NCI-H2227 treated with DMSO at 0.1 percent for 48 hours (cell line): ENCODE data around the gene DPF3.

Experiments used
- DNase-seq: peaks from one replicate; lab custom pipeline; 2025; lab: John Stamatoyannopoulos, UW

DPF3 gene

DNA sequence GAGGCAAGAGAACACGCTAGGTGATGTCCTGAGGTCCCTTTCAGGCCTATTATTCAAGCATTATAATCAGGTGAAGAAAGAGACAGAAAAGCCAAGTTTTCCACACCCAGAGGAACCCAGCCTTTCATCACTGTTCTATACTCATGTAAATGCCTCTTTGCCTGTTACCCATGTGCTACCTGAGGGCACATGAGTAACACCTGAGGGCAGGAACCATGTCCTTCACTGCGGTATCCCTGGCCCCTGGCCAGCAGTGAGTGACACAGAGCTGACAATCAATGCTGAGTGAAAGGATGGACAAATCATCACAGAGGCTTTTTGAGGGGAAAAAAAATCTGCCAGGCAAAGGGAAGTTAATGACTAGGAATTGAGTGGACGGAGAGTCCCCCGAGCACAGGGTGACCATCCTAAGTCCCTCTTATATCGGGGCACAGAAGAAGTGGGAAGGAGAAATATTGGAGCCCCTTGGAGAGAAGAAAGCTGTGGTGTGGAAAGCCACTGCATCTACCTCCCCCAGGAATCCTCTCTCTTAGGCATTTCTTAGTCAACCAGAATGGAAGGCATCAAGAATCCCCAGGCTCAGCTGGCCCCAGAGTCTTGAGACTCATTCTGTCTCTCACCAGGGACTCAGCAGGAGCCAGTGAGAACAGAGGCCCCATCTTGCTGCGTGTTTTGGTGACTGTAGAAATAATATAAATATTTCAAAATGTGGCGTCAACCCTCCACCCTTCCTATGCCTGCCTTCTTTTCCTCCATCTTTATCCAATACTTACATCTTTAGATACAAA is 212.9 kb downstream of the DPF3 start:
- DNase-seq = no peak

DNA sequence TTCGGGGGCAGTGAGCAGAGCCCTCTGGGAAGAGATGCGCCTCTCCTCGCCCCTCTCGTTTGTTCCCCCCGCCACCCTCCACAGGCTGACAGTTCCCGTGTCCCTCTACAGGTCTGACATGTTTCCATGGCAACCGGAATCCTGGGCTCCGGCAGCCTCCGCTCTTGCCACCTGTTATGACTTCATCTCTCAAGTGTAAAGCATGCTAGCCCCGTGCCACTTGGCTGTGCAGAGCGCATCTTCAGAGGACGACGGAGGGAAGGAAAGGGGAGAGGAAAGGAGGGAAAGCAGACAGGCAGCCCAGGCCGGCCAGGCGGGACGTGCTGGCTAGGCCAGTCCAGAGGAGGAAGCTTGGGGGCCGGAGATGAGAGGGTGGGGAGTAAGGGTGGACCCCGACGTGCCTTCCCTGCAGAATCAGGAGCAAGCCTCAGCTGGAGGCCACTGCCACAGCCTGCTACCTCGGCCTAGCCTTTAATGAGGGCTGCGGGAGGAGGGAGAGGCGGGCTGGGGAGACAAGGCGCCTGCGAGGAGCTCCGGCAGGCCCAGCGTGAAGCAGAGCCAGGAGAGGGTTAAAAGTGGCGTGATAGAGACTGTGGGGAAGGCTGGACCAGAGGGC is 214.3 kb downstream of the DPF3 start:
- DNase-seq = no peak

DNA sequence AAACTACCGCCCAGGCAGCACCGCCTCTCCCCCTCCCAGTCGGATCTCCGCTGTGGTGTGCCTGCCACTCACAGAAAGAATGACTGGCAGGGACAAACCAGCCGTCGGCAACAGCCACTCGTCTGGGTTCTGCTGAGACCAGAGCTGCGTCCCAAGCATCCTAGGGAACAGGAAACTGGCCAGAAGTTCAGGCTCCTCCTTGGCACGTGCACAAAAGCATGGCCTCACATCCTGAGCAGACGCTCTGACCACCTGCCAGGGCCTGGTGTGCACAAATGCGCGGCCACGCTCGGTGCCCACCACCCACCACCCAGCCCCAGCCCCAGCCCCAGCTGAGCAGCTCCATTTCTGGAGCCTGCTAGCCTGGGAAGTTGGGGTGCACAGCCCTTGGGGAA is 214.8 kb downstream of the DPF3 start:
- no peak for DNase-seq

DNA sequence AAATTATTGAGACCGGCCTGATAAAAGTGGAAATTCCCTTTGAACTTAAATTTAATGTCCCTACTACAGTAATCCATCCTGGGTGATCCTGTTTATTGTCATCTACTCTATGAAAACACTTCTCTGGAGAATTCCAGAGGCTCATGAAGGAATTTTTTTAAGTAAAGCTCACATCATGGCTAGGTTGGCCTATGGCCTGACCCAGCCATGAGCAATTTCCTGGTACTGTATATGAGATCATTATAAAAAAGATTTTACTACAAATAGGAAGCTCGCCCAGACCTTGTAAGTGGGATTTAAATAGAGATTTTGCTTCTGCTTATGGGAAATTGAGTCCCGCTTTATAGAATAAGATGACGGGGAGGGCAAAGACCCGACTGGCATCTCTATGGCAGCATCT is 215.5 kb downstream of the DPF3 start:
- no peak for DNase-seq

DNA sequence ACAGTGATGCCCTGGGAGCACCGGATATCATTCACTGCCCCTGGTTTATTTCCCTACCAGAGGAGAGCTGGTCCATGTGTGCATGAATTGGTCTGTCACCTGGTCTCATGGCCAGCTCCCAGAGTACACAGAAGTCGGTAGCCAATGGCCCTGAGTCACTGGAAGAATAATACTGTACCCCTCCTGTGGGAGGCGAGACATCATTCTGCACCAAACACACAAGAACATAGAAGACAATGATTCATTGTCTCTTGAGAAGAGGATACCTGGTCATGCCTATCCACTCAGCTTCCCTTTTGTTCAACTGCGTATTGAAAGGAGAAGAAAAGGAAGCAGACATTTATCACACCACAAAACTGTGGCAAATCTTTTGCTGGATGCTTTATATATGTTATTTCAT is 216.2 kb downstream of the DPF3 start:
- DNase-seq = no peak

DNA sequence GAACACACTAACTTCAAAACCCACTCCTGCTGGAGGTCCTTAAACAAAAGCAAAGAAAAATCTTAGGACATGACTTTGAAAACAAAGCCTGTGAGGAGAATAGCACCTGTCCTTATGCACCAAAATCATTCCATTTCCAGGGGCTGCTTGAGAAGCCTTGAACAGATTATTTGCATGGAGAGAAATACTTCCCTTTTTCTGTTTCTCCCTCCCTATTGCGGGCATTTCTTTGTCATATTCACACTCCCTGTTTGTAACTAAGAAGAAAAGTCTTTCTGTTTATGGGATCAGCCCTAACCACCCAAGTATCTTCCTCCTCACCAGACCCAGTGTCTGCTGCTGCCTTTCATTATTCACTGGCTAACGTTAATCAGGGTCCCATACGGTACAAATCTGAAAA is 218.8 kb downstream of the DPF3 start:
- no peak for DNase-seq

DNA sequence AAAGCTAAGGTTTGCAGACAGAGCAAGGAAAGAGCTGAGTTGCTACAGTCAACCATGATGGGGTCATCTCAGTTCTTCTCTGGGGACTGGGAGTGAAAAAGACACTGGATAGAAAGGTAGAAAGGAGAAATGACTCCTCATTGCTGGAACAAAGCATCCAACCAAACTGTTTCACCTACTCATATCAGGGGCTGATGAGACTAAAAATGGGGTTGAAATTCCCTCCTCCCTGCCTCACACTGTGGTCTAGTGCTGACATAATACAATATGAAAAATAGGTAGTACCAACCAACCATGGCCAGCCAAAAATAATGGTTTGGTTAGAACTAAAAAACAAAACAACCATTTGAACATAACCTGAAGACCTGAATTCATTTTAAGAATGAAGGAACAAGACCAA is 220.7 kb downstream of the DPF3 start:
- no peak for DNase-seq

DNA sequence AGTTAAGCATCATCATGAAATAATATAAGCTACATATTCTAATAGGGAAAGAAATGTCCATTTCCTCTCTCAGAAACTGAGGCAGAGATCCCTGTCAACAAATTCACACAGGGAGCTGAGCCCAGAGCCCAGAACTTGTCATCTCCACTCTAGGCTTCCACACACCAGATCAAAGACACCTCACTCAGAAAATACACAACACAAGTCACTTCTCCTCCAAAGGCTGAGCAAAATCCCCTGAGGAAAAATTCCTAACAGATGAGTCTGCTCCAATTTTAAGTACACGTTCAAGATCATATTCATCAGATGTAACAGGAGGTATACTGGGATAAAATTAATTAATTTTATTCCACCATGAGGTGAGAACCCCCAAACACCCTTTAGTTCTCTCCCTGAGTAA is 227.3 kb downstream of the DPF3 start:
- DNase-seq = no peak

DNA sequence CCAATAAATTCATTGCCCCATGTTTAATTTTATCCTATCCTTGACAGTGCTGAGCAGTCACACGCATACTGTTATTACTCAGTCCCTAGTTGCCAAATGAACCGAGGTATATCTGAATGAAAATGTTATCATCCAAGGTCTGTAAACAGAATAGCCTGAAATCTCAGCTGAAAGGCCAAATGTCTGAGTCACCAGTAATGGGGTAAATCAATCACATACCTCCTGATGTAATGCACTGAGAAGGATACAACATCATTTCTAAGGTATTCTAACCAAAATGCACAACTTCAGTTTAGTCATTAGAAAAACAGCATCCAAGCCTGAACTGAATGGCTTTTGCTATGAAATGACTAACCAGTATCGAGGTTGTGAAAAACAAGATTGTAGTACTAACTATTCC is 228.6 kb downstream of the DPF3 start:
- no peak for DNase-seq

DNA sequence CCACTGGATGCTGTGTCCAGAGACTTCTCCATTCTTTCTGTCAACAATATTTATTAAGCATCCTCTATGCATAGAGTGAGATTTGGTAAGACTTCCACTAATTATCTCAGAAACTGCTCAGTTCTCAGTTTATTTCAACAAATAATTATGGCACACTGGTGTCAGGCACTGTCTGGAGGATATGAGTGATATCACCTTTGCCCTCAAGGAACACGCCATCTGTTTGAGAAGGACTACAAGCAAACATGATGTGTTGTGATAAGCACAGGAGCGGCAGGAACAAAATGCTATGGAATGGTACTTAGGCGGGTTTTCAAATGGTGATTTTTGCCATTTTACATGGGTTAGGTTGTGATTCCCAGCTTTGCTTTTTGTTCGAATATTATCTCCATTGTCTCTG is 229.2 kb downstream of the DPF3 start:
- DNase-seq = no peak

DNA sequence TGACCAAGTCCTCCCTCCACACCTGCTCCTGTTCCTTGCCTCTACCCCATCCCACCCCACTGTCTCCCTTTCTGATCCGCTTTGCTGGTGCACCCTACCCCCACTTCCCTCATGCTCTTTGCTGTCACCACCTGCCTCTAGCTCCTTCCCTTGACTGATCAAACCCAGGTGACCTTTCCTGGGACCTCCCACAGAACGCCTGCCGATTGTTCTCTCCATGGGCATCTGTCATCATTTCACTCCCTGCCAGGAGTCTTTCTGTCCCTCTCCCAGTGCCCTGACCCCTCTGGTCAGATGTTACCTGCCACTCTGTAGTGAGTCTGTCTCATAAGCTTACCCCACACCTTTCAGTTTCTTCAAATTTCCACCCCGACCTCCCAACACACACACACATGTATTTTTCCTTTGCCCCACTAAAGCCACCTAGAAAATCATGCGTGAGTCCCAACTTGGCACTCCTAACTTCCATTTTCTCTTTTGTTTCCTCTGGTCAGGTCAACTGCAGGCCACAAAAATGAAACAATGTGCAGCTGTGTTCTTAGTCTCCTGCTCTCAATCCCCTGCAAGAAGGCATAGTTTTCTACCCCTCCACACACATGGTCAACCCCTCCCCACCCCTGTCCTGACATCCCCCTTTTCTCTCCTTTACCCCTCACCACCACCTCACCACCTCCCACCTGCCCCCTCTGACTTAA is 229.8 kb downstream of the DPF3 start:
- DNase-seq = no peak

DNA sequence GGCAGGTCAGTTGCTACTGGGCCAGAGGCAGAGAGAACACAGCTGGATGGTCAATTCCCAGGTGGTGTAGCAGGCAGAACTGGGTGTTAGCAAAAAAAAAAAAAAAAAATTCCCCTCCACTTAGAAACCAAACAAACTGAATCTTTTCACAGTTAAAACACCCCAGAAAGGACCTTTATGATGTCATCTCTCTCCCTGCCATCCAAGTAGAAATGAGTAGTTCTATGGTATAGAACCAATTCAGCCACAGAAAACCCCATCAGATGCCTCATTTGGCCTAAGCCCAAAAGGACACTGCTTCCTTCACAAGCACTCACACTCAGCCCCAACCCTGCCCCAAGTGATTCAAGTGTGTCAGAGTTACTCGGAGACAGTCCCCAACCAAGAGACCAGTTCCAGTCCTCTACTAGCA is 230.8 kb downstream of the DPF3 start:
- no peak for DNase-seq

DNA sequence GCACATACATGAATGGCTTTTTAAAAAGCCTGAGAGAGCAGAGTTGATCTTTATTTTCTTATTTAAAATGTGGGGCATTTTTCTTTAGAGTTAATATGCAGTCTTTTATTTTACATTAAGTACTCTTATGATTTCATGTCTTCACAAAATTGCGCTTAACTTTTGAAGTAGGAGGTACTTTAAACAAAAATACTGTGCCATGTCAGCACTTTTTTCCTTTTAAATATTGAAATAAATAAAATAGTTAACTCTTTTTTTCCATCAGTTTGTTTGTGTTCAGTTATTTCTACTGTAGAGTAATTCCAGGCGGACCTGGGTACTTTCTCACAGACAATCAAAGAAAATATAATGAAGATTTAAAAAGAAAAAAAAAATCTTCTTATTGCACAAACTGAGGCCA is 231.7 kb downstream of the DPF3 start:
- DNase-seq = no peak

DNA sequence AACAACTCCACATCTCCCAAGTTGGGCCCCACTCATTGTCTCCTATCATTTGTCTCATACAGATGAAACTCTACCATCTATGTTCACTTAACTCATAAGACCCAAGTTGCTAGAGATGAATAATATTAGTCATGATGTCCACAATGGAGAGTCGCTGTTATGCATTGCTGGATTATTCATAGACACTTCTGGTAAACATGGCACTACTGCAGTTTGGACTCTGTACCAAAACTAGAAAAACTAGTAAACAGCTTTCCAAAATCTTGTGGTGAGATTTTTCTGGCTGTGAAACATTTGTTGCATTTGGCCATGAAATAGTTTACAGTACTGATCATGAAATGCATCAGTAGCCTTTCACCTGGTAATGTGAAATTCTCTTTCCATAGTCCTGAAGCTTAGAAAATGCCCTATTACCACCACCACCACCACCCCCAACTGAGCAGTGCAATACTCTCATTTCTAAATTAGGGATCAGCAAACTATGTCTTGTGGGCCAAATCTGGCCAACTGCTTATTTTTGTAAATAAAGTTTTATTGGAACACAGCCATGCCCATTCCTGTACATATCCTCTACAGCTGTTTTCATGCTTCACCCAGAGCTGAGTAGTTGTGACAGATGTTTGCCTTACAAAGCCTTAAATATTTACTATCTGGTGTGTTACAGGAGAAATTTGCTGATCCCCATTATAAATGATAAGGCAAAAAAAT is 236.5 kb downstream of the DPF3 start:
- no peak for DNase-seq

DNA sequence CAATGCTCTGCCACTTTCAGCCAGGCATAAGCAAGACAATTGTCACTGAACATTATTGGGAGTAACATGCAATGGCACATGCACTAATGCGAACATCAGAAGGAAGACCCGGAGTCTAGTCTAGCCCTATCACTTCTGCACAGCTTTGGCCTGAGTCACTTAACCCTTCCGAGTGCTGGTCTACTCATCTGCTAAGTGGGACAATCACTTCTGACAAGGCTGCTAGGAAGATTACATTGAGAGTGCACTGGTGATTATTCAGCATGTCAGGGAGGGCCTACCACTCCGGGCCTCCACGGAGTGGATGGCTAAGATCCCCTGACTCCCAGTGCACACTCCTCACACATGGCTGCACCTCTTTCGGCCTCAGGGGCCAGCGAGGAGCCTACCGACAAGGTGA is 240.9 kb downstream of the DPF3 start:
- DNase-seq = no peak

DNA sequence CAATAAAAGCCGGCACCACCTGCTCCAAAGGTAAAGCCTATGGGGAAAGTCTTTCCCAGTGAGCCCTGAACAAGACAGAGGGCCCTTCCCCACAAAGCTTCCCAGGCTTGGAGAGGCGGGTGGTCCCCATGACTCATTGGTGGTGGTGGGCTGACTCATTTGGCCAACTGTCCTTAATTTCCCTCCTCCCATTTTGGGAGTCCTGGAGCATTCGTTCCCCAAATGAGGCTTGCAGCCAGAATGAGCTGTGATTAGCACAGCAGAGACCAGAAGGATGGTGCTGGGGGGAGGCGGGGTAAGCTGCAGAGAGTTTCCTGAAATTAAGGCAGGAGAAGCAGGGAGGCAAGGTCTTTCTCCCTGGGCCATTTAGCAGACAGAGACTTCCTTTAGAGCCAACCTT is 241.7 kb downstream of the DPF3 start:
- no peak for DNase-seq

DNA sequence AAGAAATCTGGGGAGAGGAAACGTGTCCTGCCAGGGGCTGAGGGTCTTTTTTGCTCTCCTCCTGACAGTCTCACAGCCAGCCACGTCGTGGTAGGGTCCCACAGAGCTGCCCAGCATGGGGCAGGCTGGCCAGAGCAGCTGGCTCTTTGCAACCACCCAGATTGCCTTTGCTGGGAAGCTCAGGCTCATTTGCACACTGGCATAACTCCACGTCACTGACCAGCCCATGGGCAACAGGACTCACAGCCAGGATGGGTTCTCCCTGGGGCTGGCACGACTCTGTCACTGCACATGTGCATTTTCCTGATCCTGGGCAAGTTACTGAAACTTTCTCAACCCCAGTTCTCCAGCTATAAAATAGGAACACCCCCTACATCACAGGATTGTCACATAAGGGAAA is 242.2 kb downstream of the DPF3 start:
- DNase-seq = no peak

DNA sequence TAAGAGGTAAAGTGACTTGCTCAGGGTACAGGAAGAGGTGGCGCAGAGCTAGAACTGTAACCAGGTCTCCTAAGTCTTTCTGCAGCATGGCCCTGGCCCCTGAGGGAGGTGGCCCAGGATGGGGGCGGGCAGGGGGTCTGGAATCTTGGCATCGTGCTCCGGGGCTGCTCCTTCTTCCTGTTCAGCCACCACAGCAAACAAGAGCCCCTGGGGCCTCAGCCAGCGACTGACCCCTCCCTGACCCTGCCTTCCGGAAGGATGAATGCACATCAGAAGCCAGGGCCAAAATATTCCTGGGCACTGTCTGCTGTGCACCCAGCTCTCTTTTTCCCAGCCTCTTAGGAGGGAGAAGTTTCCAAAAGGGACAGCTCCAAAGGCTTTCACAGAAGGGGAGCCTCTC is 242.8 kb downstream of the DPF3 start:
- no peak for DNase-seq

DNA sequence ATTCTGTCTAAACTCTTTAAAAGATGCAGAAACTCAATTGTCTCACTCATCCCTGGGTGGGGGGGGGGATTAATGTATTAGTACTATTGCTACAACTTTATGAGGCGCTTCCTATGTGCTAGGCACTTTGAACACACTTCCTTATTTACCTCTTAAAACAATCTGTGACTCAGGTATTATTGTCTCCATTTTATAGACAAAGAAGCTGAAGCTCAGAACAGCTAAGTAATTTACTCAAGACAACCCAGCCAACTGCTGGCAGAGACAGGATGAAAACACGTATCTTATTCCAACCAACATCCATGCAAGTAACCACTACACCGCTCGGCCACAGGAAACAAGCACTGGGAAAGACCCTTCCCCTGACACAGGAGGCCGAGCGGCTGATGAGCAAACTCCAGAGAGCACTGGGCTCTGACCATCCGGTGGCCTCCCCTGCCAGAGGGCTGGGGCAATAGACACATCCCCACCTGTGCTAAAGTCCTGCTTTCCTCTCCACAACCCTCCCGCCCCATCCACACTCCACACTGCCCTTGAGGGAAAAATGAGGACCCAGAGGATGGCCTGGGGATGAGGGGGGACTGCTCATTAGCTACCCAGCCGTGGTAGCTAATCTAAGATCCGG is 244.2 kb downstream of the DPF3 start:
- DNase-seq = no peak

DNA sequence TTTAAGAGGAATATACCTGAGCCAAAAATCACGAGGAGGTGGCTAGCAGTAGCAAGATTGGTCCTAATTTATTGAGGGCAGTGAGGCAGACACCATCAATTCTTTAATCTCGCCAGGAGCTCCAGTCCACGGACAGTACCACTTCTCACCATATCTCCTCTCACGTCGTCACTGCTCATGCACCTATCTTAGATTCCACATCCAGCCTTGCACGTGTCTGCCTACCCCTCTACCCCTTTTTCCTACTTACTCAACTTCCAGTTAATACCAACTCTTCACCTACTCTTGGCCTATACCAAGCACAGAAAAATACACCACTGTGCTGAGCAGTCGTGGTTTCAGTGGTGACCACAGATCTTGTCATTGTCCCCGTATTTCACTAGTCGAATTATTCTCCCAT is 246.1 kb downstream of the DPF3 start:
- no peak for DNase-seq

DNA sequence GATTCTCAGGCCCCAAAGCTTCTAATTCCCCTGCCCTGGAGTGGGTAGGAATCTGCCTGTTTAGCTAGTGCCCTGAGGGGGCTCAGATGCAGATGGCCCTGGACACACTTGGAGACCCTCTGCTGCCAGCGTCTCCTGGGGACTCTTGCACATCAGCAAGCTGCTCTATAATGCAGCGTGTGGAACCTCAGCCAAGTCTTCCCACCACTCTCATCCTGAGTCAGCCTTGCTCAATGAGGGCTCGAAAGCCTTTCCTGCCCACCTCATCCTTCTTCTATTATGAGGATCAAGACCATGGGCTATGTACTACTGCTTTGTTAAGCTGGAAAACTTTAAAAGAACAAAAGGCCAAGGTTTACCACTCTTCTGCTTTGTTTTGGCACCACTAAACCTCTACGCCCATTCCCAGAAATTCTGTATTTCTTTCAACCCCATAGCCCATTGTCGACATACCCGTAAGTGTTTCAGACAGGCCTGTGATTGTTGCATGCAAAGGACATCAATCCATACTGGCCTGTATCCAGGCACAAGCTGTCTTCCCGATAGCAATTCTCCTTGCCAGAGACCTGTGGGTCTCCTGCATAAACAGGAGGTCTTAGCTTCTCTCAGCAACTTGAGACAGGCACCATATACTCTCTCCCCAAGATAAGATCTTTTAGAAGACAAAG is 246.9 kb downstream of the DPF3 start:
- no peak for DNase-seq

DNA sequence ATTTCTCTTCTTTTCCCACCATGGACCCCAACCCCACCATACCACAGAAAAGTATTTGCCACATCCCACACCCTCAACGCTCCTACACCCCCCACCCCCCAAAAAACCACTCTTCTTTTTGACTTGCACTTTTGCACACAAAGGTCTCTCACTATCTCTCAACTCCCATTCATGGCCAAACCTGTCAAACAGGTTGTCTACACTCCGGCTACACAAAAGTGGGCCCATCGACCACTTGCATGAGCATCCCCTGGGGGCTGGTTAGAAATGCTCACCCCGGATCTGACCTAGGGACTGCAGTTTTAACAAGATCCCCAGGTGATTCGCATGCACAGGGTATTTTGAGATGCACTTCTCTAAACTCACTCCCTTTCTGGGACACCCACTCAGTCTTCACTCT is 248.2 kb downstream of the DPF3 start:
- DNase-seq = no peak
